IPS-NIHi7 (cell line): ENCODE data around the gene WEE2.
A peak's percentile ranks its signal among the peaks of the same experiment; 100 is the strongest.
"Not testable (repeated sequence)": the region's sequence is repeated elsewhere in the genome, so short reads cannot be mapped to it uniquely, and the experiment has no call there.

Experiments
- DNase-seq: peaks from one replicate; pipeline ENCODE4 v3.0.0; 2012; ENCODE audit warnings: mixed read lengths; ENCODE audit errors: extremely low spot score

The WEE2 gene

GRCh38 chr7:141708351-141708750 lies at the start of gene WEE2:
TSS of gene WEE2 (plus strand) at chr7:141708353. CDS start at chr7:141708759, 406 bp downstream.
- DNase-seq: no peak

GRCh38 chr7:141659501-141659900 lies 48.7 kb upstream of the WEE2 start:
- DNase-seq: no peak

- no peak for DNase-seq
Measured at GRCh38 chr7:141660259-141660658, 47.9 kb upstream of the WEE2 start.

DNA sequence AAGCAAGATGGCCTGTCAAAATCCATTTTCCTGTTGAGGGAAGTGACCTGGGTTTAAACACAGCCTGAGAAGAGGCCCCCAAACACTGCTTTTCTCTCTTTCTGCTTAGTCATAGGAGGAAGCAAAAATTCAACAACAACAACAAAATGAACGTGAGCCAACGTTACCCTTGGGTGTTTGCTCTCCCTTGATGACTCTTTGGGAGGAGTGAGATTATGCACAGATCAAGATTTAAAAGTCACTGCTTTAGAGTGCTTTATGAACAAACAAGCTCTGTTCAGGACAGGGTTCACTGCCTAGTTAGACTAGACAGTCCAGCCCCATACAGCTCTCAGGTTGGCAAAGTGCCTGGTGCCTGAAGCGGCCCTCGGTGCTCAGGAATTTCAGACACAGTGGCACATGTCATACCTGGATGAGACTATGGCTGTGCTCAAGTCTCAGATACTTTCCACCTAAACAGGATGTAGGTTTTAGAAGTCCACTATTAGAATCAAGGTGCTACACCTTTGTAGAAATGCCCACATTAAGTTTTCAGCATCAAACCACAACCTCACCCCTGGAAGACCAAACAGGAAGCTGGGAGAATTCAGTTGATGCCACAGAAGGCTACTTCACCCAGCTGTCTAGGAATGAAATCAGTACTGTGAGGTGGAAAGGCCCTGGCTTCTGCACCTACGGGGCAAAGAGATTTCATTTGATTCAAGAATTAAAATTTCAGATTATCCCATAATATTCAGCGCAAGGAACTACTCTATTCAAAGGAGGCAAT lies 44.9 kb upstream of the WEE2 start:
- no peak for DNase-seq

GRCh38 chr7:141664450-141664849 lies 43.7 kb upstream of the WEE2 start:
- DNase-seq: no peak

DNA sequence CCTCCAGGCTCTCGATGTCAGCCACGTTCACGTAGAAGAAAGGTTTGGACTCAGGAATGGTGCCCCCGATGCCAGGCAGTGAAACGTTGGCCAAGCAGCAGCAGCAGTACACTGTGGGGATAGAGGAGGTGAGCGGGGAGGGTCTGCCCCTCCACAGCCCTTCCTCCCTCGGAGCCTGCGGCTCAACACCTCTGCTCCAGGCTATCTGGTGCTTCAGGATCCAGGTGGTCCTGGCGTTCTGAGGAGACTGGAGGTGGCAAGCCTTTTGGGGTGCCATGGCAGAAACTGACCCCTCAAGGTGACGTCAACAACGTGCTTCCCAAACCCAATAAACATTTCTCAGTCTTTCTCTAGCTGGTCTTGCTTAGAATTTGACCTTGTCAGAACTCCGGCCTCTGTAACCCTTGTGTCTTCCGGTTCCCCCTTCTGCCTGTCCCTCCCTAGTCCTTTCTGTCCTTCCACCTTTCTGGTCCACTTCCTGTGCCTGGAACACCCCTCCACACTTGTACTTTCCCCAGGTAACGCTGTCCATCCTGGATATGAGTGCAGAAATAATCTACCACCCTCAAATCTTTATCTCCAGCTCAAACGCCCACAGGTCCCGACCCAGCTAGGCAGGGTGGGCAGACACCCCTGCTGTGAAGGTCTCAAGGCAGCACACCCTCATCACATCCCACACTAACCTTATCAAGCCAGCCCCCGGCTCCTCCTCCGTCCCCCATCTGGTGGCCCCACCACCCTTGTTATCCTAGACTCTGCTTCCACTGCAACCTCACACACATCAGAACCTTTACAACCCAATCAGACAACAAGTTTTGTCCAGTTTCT lies 42.7 kb upstream of the WEE2 start:
- no peak for DNase-seq

DNA sequence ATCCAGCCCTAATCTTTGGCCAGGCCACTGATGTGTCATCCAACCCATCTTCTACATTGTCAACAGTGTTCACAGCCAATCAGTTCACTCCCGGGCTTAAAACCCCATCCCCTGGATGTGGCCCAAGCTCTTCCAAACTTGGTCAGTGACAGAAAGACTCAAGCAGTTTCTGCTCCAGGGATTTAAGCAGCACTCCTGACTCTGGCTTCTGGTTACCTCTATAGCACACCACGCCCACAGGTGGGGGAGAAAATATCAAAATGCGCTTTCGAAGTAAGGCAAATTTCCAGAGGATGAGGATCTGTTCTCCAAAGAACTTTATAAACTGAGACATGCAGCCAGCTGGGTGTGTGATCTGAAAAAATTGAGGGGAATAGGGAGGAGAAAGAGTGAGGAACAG lies 42.1 kb upstream of the WEE2 start:
- DNase-seq: no peak

DNA sequence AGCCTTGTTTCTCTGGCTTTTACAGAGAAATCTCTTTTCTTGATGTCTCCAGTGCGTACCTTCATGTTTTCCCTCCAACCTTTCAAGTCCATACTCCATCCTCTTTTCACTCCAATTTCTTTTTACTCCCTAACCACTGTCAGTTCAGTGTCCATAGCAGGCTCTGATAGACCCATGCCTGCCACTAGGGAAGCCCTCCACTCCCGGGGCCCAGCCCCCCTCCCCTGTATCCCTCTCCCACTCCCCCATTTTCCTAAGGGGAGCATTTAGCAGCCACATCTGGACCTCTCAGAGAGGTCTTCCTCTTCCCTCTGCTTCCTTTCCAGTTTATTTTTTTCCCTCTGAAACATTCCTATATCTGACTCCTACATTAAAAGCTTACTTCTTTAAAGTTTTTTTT lies 39.3 kb upstream of the WEE2 start:
- no peak for DNase-seq

GRCh38 chr7:141671705-141672496 lies 36.3 kb upstream of the WEE2 start:
- DNase-seq: no peak

DNA sequence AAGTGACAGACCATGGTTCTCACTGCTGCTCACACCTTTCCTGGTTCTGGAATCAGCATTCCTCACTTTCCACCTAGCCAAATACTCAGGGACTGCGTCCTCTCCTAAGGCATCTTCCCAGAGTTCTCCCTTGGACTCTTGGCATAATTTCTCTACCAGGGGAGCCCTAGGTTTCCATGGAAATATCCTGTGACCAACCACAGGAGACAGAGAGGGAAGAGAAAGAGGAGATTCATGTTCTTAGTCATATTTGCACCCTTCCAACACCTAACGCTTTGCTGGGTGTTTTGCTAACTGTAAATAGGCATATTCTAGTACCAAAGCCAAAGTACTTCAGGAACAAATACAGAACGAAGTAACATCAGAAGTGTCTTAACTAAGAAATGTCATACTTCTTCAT lies 34.8 kb upstream of the WEE2 start:
- no peak for DNase-seq

GRCh38 chr7:141674171-141674671 lies 33.9 kb upstream of the WEE2 start:
- peak; percentile 40 for DNase-seq

- DNase-seq: peak; percentile 87
Measured at GRCh38 chr7:141674702-141675101, 33.5 kb upstream of the WEE2 start.

GRCh38 chr7:141675436-141676215 lies 32.5 kb upstream of the WEE2 start:
- DNase-seq: no peak

GRCh38 chr7:141676618-141677017 lies 31.5 kb upstream of the WEE2 start:
- DNase-seq: no peak

GRCh38 chr7:141679014-141679413 lies 29.1 kb upstream of the WEE2 start:
- no peak for DNase-seq

- DNase-seq: no peak
Measured at GRCh38 chr7:141685285-141686023, 22.7 kb upstream of the WEE2 start.

DNA sequence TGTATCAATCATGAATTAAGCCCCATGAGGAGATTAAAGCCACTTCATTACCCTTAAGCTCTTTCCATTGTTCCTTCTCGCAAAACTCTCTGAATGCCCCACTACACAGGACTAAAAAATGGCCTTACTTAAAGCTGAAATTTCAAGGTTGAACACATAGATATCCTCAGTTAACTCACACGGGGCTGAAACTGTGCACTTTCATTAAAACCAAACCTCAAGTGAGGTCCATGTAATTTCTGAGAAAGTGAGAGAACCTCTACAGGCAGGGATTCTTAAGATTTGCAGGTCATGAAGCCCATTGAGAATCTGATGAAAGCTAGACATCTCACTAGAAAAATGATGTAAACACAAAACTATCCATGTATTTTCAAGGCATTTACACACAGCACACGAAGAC lies 22.1 kb upstream of the WEE2 start:
- DNase-seq: no peak

DNA sequence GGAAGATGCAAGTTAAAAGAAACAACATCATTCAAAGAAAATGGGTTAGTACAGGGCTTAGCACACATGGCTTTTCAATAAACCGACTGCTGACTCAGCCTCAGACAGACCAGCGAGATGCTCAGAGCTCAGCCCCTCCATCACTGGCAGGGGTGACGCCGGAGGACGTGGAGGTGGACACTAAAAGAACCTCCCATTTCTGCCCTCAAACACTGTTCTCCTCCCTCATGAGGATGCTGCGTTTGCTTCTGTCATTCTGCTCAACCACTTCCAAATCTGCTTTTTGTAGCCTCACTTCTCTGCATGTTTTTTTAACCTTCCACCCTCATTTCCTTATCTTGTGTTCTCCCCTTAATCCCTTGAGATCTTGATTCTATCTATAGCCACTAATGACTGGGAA lies 21.5 kb upstream of the WEE2 start:
- no peak for DNase-seq

GRCh38 chr7:141688043-141688442 lies 20.1 kb upstream of the WEE2 start:
- DNase-seq: no peak

GRCh38 chr7:141689072-141689825 lies 18.9 kb upstream of the WEE2 start:
- DNase-seq: not testable (repeated sequence)
